Thymus (tissue), 11 donors: ENCODE data around the gene TRMT2A. TPM values are rescaled to one million over a fixed set of nuclear protein-coding genes. Genes with fewer than 3 reads are reported as not detected.
"Not testable (repeated sequence)": the region's sequence is repeated elsewhere in the genome, so short reads cannot be mapped to it uniquely, and the experiment has no call there.

Experiments
- DNase-seq, 9 donors: peaks; one replicate each; pipeline ENCODE4 v3.0.0-alpha.2; 2013; ENCODE audit warnings: low spot score in 9 of 9, low read depth in 6 of 9, missing footprints in 1 of 9
- H3K27ac ChIP-seq, 2 donors: one replicate each; pipeline ENCODE4 v1.5.1; 2013; ENCODE audit warnings: control low read depth in 1 of 2, low read depth in 1 of 2, low read length in 1 of 2, mild to moderate bottlenecking in 1 of 2, moderate library complexity in 1 of 2
- H3K27me3 ChIP-seq, 2 donors: one replicate each; pipeline ENCODE4 v1.5.1; 2013; ENCODE audit warnings: low read length in 1 of 2; ENCODE audit not compliant: control insufficient read depth in 2 of 2, insufficient read depth in 1 of 2
- H3K36me3 ChIP-seq, 2 donors: one replicate each; pipeline ENCODE4 v1.5.1; 2013; ENCODE audit warnings: low read length in 1 of 2, mild to moderate bottlenecking in 1 of 2, moderate library complexity in 1 of 2; ENCODE audit not compliant: control insufficient read depth in 2 of 2, insufficient read depth in 2 of 2
- H3K4me1 ChIP-seq, 2 donors: one replicate each; pipeline ENCODE4 v1.5.1; 2013; ENCODE audit warnings: low read length in 2 of 2; ENCODE audit not compliant: control insufficient read depth in 2 of 2, insufficient read depth in 2 of 2
- H3K4me3 ChIP-seq, 2 donors: one replicate each; pipeline ENCODE4 v1.5.1; 2013; ENCODE audit warnings: low read length in 2 of 2, control low read depth in 1 of 2, mild to moderate bottlenecking in 1 of 2
- H3K9me3 ChIP-seq, 2 donors: one replicate each; pipeline ENCODE4 v1.5.1; 2013; ENCODE audit warnings: low read length in 1 of 2, mild to moderate bottlenecking in 1 of 2; ENCODE audit not compliant: control insufficient read depth in 2 of 2, insufficient read depth in 1 of 2
- WGBS: extraction: QIAGEN DNeasy Blood & Tissue Kit; methylation state at CpG from one replicate; pipeline ENCODE4 v1.1.7; 2013; 5-methylcytosine and 5-hydroxymethylcytosine counted together
- polyA plus RNA-seq: library from polyadenylated mRNA; stranded (reverse); fragments of 200-250 nt; gene quantifications from one replicate; pipeline ENCODE4 v1.2.3, GENCODE V29; 2013
- total RNA-seq: library from RNA; stranded (reverse); fragments of 120-200 nt; gene quantifications from one replicate; pipeline ENCODE4 v1.2.4, GENCODE V29; 2013
- donor health status: healthy.

TRMT2A gene
- total and polyA plus RNA-seq, 2 donors, result 69.3 to 92.4 TPM

DNA sequence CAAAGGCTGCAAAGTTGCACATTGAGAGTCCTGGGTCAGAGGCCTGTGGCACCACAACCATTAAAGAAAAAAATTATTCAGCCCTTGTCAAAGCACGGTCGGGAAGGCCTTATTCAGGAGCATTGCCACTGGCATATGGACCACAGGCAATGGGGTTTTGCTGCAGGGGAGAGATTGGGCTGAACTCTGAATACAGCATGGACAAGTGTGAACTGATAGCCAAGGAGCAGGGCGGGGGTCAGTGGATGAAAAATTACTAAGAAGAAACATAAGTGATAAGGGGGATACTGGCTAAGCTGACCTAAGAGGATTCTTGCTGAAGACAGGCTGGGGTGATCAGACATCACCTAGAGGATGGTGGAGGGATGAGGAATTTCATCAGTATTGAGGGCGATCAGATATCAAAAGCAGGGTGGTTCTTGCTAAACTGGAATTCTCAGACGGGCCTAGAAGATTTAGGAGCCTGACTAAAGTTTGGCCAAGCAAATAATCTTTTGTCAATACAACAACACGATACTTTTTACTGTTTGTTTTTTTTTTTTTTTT lies 40.3 kb downstream of the TRMT2A start:
- no peaks in the 10 kb centered on the region for H3K9me3 ChIP-seq
- 96% methylated on average over 6 of the region's 6 CpGs for WGBS

DNA sequence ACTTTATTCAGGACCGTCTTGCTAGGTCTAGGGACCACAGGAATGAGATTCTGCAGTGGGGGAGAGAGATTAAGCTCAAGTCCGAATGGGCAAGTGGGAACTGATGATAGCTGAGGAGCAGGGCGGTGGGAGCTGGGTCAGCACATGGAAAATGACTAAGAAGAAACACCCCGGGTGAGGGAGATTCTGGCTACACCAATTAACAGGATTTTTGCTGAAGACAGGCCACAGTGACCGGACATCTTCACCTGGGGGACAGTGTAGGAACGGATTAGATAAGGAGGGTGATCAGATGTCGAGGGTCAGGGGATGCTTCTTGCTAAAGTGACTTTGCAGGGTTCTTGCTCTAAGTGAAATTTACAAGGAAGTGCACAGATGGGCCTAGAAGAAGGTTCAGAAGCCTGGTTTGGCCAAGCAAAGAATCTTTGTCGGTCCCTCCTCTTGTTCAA lies 45.5 kb downstream of the TRMT2A start:
- no peaks in the 10 kb centered on the region for H3K9me3 ChIP-seq
- H3K27ac ChIP-seq, result no peak overlapping the region
- H3K36me3 ChIP-seq, result peaks cover 0 to 2% of the 10 kb centered on the region in 2 donors
- H3K27me3 ChIP-seq, result no peaks in the 10 kb centered on the region
- H3K4me1 ChIP-seq, result no peaks in the 10 kb centered on the region
- no peak for DNase-seq
- WGBS, result 96% methylated on average over 8 of the region's 8 CpGs
- H3K4me3 ChIP-seq, result no peak overlapping the region

More for the DNA sequence above, 40.3 kb downstream of the TRMT2A start:
- Histone ChIP-seq H3K27ac (no peak overlapping the region), H3K4me3 (no peak overlapping the region), H3K27me3 (no peaks in the 10 kb centered on the region), H3K36me3 (peaks cover 0 to 3% of the 10 kb centered on the region in 2 donors), H3K4me1 (peaks cover 10 to 16% of the 10 kb centered on the region in 2 donors)
- no peak for DNase-seq

DNA sequence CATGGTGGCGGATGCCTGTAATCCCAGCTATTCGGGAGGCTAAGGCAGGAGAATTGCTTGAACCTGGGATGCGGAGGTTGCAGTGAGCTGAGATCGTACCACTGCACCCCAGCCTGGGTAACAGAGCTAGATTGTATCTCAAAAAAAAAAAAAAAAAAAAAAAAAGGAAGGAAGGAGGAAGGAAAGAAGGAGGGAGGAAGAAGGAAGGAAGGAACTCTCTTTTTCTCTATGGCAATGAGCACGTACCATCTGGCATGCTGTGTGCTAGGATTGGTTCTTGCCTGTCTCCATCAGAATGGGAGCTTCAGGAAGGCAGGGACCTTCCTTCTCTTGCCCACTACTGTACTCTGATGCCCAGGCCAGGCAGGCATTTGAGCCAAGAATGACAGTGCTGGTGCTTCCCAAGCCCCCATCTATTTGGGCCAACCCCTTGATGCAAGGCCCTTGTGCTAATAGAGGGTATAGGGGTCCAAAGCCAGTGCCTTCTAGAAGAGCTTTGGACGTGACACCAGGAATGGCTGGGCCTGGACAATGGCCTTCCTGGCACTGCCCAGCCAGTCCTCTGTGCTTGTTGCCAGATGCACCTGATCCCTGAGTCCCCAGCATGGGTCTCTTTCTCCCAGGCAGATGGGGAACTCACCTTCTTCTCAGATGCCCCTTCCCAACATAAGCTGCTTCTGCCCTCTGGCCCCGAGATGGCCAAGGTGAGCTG lies 47.5 kb downstream of the TRMT2A start:
- DNase-seq, result no peak
- Histone ChIP-seq H3K36me3 (peaks cover 5 to 8% of the 10 kb centered on the region in 2 donors), H3K4me3 (no peak overlapping the region), H3K9me3 (no peaks in the 10 kb centered on the region), H3K27ac (no peak overlapping the region), H3K27me3 (no peaks in the 10 kb centered on the region), H3K4me1 (no peaks in the 10 kb centered on the region)
- 97% methylated on average over 7 of the region's 7 CpGs for WGBS

DNA sequence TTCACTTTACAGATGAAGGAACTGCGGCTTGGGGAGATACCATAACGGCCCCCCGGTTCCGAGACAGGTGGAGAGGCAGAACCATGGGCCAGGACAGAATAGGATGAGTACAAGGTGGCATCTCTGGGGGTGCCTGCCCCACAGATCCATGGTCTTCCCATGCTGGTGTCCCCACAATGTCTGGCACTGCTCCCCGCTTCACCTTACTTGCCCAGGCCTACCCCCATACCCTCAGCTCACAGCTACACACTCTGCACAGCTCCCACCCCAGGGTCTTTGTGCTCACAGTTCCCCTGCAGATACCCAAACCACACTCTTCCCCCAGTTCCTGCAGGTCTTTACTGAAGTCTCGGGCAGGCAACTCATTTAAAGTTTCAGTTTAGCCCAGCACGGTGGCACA lies 48.4 kb downstream of the TRMT2A start:
- 94% methylated on average over 7 of the region's 7 CpGs for WGBS

DNA sequence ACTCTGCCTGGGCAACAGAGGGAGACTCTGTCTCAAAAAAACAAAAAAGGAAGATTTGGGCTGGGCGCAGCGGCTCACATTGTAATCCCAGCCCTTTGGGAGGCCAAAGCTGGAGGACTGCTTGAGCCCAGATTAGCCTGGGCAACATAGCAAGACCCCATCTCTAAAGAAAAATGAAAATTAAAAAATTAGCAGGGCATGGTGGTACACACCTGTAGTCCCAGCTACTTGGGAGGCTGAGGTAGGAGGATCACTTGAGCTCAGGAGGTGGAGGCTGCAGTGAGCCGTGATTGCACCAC lies 49.7 kb downstream of the TRMT2A start:
- not testable (repeated sequence) for H3K4me1 ChIP-seq, H3K27me3 ChIP-seq, H3K27ac ChIP-seq, DNase-seq, H3K4me3 ChIP-seq, H3K9me3 ChIP-seq
- H3K36me3 ChIP-seq, result peaks cover 12 to 29% of the 10 kb centered on the region in 2 donors
- 100% methylated on average over 3 of the region's 3 CpGs for WGBS

More for the DNA sequence above, 48.4 kb downstream of the TRMT2A start:
- no peak overlapping the region for H3K27ac ChIP-seq
- no peaks in the 10 kb centered on the region for H3K9me3 ChIP-seq
- no peak for DNase-seq
- no peaks in the 10 kb centered on the region for H3K4me1 ChIP-seq
- peaks cover 5 to 16% of the 10 kb centered on the region in 2 donors for H3K36me3 ChIP-seq
- no peaks in the 10 kb centered on the region for H3K27me3 ChIP-seq
- H3K4me3 ChIP-seq, result no peak overlapping the region

DNA sequence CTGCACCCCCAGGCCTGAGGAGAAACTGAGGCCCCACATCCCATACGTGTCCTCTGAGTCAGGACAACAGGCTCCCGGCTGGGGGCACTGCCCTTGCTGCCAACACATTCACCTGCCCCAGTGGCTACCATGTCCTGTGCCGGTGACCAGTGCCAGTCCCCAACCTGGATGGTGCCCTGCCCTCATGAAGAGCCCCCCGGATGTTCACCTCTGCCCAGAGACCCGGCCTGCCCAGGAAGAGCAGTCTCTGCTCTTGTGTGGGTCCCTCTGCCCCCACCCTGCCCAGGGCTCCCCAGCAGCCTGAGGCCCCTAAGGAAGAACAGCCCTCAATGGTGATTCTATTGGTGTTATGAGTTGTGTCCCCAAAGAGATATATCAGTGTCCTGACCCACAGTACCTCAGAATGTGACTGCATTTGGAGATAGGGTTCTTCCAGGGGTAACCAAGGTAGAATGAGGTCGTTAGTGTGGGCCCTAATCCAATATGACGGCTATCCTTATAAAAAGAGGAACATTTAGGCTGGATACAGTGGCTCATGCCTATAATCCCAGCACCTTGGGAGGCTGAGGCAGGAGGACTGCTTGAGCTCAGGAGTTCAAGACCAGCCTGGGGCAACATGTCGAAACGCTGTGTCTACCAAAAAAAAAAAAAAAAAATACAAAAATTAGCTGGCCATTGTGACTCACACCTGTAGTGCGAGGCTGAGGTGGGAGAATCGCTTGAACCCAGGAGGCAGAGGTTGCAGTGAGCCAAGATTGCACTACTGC lies 50.2 kb downstream of the TRMT2A start:
- peaks cover 14 to 34% of the 10 kb centered on the region in 2 donors for H3K36me3 ChIP-seq
- 98% methylated on average over 11 of the region's 11 CpGs for WGBS

DNA sequence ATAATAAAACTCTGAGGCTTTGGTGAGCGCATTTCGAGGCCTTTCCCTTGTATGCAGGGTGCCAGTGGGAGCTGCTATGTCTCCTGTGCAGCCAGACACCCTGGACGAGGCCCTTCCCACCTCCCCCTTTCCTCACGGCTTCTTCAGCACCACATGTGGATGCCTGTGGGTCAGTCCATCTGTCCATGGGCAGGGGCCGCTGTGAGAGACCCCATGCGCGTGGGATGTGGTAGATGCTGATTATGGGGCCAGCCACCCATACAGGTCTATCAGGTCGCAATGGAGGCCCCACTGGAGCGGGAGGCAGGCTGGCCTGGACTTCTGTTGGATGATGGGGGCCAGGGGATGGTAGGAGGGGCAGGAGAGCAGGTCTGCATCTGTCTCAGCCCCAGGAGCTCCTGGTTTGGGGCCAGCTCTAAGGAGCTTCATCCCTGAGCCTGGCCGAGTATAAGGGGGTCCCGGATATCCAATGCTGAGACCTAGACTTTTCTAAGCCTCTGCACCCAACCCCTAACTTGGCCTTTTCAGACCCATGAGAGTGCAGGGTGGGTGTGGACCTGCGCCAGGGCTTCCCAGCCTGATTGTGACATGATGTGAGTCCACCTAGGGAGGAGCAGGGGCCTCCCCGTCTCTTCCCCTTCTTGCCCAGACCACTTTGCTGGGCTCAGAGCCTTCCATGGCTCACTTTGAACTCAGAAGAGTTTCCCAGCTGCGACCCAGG lies 51.0 kb downstream of the TRMT2A start:
- H3K4me1 ChIP-seq, result no peaks in the 10 kb centered on the region
- WGBS, result 97% methylated on average over 14 of the region's 14 CpGs
- H3K27ac ChIP-seq, result no peak overlapping the region
- peaks cover 22 to 41% of the 10 kb centered on the region in 2 donors for H3K36me3 ChIP-seq
- no peaks in the 10 kb centered on the region for H3K9me3 ChIP-seq
- DNase-seq, result no peak
- no peaks in the 10 kb centered on the region for H3K27me3 ChIP-seq
- H3K4me3 ChIP-seq, result no peak overlapping the region

More for the DNA sequence above, 50.2 kb downstream of the TRMT2A start:
- Histone ChIP-seq H3K4me3 (no peak overlapping the region), H3K27ac (no peak overlapping the region), H3K9me3 (no peaks in the 10 kb centered on the region), H3K27me3 (no peaks in the 10 kb centered on the region), H3K4me1 (no peaks in the 10 kb centered on the region)
- no peak for DNase-seq

DNA sequence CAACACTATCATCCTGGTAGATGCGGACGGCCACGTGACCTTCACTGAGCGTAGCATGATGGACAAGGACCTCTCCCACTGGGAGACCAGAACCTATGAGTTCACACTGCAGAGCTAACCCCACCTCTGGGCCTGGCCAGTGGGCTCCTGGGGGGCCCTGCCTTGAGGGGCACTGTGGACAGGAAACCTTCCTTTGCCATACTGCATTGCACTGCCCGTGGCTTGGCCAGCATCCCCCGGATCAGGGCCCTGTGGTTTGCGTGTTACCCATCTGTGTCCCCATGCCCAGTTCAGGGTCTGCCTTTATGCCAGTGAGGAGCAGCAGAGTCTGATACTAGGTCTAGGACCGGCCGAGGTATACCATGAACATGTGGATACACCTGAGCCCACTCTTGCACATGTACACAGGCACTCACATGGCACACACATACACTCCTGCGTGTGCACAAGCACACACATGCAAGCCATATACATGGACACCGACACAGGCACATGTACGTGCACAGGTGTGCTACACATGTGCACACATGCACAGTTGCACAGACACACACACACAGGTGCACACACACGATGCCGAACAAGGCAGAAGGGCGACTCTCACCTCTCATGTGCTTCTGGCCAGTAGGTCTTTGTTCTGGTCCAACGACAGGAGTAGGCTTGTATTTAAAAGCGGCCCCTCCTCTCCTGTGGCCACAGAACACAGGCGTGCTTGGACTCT lies 52.3 kb downstream of the TRMT2A start:
- Histone ChIP-seq H3K27ac (no peak overlapping the region), H3K36me3 (peaks cover 26 to 43% of the 10 kb centered on the region in 2 donors)
- no peak for DNase-seq

More for the DNA sequence above, 52.3 kb downstream of the TRMT2A start:
- Histone ChIP-seq H3K4me1 (no peaks in the 10 kb centered on the region), H3K9me3 (no peaks in the 10 kb centered on the region), H3K4me3 (no peak overlapping the region), H3K27me3 (no peaks in the 10 kb centered on the region)
- WGBS, result 97% methylated on average over 18 of the region's 18 CpGs
